NCI-H345 treated with DMSO at 0.1 percent for 48 hours (cell line): Measurements from ENCODE around the gene KDM4C.

ENCODE experiments used
- DNase-seq: peaks from one replicate; lab custom pipeline; 2025; ENCODE audit not compliant: unreplicated experiment; lab: John Stamatoyannopoulos, UW

The KDM4C gene

GRCh38 chr9:6965566-6965965 lies 207.8 kb downstream of the KDM4C start:
- DNase-seq, result no peak

DNA sequence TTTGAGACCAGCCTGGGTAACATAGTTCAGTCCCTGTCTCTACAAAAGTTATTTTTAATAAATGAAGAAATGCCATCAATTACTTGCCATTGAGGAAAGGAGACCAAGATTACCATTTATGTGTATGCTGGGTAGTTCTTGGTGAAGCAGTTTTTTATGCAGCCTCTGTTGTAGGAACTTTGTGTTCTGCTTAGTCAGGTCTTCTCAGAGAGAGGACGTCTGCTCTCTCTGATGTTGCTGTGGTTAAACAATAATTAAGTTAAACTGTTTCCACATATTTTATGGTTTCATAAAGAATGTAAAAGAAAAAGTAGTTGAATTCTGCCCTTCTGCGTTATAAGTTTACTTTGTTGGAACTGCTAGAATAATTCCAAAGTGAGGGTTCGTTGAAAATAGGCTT lies 210.5 kb downstream of the KDM4C start:
- no peak for DNase-seq

DNA sequence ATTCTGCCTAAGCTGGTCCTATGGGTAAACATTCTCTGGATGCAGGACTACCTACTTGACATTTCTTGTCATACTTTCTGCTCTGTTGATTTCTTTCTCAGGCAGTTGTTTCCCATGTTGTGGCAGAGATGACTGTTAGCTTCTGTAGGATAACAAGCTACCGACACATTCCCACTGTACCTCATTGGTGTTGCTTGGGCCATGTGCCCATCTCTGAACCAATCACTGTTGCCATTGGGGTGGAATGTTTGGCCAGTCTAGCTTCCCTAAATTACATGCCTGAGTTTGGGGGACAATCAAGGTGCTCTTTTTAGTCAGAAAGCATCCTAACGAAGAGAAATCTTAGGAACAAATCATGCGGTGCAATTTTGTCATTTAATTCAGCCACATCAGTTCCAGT lies 212.0 kb downstream of the KDM4C start:
- DNase-seq, result no peak

- no peak for DNase-seq
These were observed 215.3 kb downstream of the KDM4C start for GRCh38 chr9:6973089-6973488.

DNA sequence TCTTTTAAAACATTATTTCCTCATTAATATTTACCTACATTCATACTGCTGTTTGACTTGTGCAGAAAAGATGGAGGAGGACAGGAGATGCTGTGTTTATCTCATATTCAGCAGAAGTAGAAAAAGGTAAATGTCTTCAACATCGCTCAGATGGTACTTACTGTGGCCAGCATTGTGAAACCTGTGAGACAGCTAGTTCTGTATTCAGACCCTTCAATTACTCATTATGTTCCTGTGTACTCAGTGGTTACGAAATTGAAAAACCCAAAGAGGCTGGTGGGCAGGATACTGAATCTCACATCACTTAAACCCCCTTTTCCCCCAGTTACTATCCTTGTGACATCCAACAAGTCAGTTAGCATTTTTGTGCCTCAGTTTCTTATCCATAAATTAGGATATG lies 216.0 kb downstream of the KDM4C start:
- DNase-seq, result no peak

DNA sequence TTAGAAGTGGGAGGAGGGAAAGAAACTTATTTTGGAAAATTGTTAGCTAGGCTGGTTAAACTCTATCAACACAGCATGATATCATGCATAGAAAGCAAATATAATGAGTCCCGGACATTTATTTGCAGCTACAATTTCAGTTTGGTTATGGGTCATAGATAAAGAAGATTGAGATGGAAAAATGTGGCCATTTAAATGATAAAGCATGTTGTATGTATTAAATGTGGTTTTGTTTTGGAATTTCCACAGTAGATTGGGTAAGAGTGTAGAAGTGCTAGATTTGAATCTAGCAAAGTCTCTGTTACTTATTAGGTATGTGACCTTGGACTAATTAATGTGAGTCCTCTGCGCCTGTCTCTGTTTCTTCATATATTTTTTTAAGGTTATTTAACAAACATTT lies 217.4 kb downstream of the KDM4C start:
- no peak for DNase-seq

DNA sequence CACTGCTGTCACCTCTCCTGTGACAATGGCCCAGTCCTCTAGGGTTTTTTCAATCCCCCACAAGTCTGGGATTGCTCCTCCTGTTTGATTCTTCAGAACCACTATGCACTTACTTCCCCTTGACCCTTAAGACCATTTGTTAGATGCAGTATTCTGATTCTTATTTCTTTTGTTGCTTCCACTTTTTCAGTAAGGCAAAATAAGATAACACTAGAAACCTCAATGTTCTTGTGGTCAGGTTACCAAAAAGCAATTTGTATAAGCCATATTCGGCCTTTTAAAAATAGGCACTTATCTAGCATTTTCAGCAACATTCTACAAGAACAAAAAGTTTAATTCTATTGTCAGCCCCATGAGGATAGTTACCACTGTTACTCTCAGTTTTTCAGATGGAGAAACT lies 220.0 kb downstream of the KDM4C start:
- DNase-seq, result no peak

- DNase-seq, result no peak
These were observed 220.8 kb downstream of the KDM4C start for GRCh38 chr9:6978591-6978990.

DNA sequence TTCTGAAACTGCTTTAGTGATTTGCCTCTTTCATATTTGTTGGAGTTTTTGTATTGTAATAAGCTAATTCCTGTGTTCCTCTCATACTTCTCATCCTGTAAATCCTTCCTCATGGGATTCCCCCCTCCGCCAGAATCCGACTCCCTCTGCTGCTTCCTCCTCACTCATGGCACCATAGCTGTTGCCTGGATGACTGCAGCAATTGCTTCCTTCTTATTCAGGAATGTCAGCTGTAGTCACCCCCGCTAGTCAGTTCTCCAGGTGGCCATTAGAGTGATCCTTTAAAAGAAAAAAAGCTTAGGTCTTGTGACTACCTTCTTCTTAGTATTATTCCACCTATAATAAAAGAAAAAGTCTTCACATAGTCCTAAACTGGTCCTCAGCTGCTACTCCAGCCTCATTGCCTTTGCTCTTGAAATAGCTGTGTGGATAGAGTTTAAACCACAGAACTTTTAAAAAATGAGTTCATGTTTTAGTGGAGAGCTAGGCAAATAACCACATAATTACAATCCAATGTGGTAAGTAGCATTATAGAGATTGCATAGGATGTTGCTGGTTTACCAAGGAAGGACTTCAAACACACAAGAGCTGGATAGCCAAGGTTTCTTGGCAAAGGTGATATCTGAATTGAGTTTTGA lies 227.3 kb downstream of the KDM4C start:
- DNase-seq, result no peak

- DNase-seq, result no peak
These were observed 228.5 kb downstream of the KDM4C start for GRCh38 chr9:6986141-6986815.

GRCh38 chr9:6987381-6987780 lies 229.6 kb downstream of the KDM4C start:
- no peak for DNase-seq

- DNase-seq, result no peak
These were observed 233.6 kb downstream of the KDM4C start for GRCh38 chr9:6991418-6991817.

GRCh38 chr9:6996061-6996854 lies 238.5 kb downstream of the KDM4C start:
- no peak for DNase-seq

- DNase-seq, result no peak
These were observed 239.6 kb downstream of the KDM4C start for GRCh38 chr9:6997330-6997729.

GRCh38 chr9:6999794-7000193 lies 242.0 kb downstream of the KDM4C start:
- no peak for DNase-seq

GRCh38 chr9:7001571-7001970 lies 243.8 kb downstream of the KDM4C start:
- no peak for DNase-seq

DNA sequence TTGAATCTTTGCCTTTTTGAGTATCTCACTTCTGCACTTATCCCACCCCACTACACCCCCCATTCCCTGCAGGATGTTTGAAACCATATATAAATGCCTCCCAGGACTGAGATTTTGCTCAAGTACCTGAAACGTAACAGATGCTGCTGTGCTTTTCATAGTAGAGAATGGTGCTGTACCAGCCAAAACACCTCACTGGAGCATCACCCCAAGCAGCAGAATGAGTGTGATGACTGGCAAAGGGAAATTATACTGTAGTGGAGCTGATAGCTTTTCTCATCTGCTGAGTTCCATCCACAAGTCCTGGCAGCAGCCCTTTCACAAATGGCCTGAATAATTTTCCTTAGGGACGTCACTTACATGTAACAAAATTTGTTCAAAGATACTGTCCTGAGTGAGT lies 246.1 kb downstream of the KDM4C start:
- no peak for DNase-seq

- no peak for DNase-seq
These were observed 248.6 kb downstream of the KDM4C start for GRCh38 chr9:7006417-7006816.

DNA sequence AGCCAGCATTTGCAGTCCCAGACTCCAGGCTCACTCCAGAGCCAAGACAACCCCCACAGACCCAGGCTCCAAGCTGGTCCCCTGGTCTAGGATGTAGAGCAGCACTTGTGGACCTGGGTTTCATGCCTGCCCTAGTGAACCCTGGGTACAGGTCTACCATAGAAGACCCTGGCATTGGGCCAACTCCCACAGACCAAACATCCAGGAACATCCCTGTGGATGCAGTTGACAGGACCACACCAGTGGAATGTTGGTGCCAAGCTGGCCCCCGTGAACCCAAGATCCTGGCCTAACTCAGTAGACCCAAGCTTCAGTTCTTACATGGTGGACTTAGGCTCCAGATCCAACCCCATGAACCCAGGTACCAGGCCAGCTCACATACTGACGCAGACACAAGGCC lies 250.6 kb downstream of the KDM4C start:
- no peak for DNase-seq

DNA sequence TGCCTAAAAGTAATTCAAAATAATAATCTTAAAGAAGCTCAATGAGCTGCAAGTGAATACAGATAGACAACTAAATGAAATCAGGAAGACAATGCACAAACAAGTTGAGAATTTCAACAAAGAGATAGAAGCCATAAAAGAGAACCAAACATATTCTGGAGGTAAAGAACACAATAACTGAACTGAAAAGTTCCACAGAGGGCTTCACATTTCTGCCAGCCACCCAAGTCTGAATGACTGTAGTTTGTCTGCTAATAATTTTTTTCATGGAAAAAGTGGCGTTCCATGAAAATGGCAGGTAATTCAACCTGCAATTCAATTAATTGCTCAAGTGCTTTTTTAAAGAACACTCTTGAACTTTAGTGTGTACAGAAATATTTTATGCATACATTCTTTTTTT lies 251.3 kb downstream of the KDM4C start:
- DNase-seq, result no peak

DNA sequence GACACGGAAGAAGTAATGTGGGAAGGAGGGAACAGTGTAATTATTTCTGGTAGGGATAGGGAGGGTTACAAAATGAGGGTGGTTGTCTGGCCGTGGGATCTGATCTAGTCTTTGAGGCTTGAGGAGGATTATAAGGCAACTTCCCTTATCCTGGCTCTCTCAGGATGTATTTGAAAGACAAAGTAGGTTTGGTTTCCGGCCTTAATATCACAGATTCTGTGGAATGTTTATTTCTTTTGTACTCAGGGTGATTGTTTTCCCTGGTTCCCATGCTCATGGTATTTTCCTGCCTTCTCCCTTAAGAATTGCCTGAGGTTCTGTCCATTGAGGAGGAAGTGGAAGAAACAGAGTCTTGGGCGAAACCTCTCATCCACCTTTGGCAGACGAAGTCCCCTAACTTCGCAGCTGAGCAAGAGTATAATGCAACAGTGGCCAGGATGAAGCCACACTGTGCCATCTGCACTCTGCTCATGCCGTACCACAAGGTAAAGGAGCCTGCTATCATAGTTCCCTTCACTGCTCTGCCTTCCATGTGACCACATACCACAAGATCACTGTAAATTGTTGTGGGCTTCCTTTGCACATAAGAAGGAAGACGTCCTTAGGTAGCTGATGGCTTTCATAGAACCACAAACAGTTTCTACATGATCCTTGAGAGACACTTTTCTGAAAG lies 253.8 kb downstream of the KDM4C start:
- DNase-seq, result no peak

GRCh38 chr9:7027996-7028395 lies 270.2 kb downstream of the KDM4C start:
- no peak for DNase-seq
